ENCODE data around the gene LYZL4.

Gene LYZL4

GRCh38 chr3:42412526-42413155 is 2.2 kb upstream of the LYZL4 start:
- Histone ChIP-seq H3K4ac (ENCODE audit: low read depth, low read length) (no peak overlapping the region), H4K91ac (ENCODE audit: low read depth, low read length) (no peak overlapping the region), H3K36me3 (ENCODE audit: control insufficient read depth in 1 of 2, insufficient read depth in 2 of 2, low read length in 2 of 2) (no peaks in the 10 kb centered on the region), H4K8ac (ENCODE audit: low read depth, low read length) (no peak overlapping the region), H3K9ac (ENCODE audit: low read length) (no peak overlapping the region), H3K23ac (ENCODE audit: low read length) (no peak overlapping the region), H2AFZ (ENCODE audit: insufficient read depth, low read length, poor library complexity) (no peak overlapping the region), H2BK5ac (ENCODE audit: low read depth, low read length, poor library complexity) (no peak overlapping the region), H2AK5ac (ENCODE audit: low read length) (no peak overlapping the region), H3K9me3 (ENCODE audit: insufficient read depth, low read depth, low read length) (no peaks in the 10 kb centered on the region), H3K18ac (ENCODE audit: low read length) (no peak overlapping the region), H4K12ac (ENCODE audit: low read depth, low read length) (no peak overlapping the region), H3K79me1 (ENCODE audit: low read length) (no peaks in the 10 kb centered on the region), H2BK120ac (ENCODE audit: insufficient read depth, low read length, poor library complexity) (no peak overlapping the region), H3K27ac (ENCODE audit: low read depth, low read length) (no peak overlapping the region), H3K4me1 (ENCODE audit: control insufficient read depth in 1 of 2, insufficient read depth in 2 of 2, low read length in 2 of 2) (peaks cover 0 to 6% of the 10 kb centered on the region in 2 experiments), H3K4me3 (ENCODE audit: low read depth, low read length) (no peak overlapping the region), H3K4me2 (ENCODE audit: low read length) (no peak overlapping the region), H3K27me3 (ENCODE audit: insufficient read depth, low read length) (no peaks in the 10 kb centered on the region), H2BK12ac (ENCODE audit: low read length) (no peak overlapping the region), H3K14ac (ENCODE audit: low read length) (no peak overlapping the region), H3K79me2 (ENCODE audit: control insufficient read depth, insufficient read depth, low read length, poor library complexity) (no peaks in the 10 kb centered on the region)
- DNase-seq = no peak
- no CpG with 5 or more reads among the region's 6 CpGs for WGBS (ENCODE audit: extremely low coverage, insufficient coverage, insufficient read length)

DNA sequence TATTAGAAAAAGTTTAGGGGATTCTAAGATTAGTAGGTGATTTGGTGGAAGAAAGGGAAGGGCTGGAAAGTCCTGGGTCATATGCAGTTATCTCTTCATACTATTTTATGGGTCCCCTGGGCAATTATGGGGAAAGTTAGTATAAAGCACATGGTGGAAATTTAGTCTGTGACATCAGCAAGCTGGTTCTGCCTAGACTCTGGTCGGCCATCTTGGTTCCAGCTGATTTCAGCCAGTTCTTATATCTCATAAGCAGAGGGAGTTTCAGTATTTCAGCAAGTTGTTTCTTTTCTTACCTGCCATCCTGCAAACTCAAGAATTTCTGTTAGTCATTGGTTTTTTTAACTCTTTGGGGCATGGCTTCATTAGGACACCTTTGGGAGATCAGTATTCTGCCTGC is 1.0 kb upstream of the LYZL4 start:
- Histone ChIP-seq H3K79me2 (ENCODE audit: control insufficient read depth, insufficient read depth, low read length, poor library complexity) (no peaks in the 10 kb centered on the region), H3K14ac (ENCODE audit: low read length) (no peak overlapping the region), H4K91ac (ENCODE audit: low read depth, low read length) (no peak overlapping the region), H3K27me3 (ENCODE audit: insufficient read depth, low read length) (no peaks in the 10 kb centered on the region), H3K4ac (ENCODE audit: low read depth, low read length) (no peak overlapping the region), H3K27ac (ENCODE audit: low read depth, low read length) (no peak overlapping the region), H3K9me3 (ENCODE audit: insufficient read depth, low read depth, low read length) (peaks cover under 1% of the 10 kb centered on the region), H4K8ac (ENCODE audit: low read depth, low read length) (no peak overlapping the region), H3K23ac (ENCODE audit: low read length) (no peak overlapping the region), H4K12ac (ENCODE audit: low read depth, low read length) (no peak overlapping the region), H3K4me1 (ENCODE audit: control insufficient read depth in 1 of 2, insufficient read depth in 2 of 2, low read length in 2 of 2) (peaks cover 0 to 7% of the 10 kb centered on the region in 2 experiments), H2BK12ac (ENCODE audit: low read length) (no peak overlapping the region), H2BK120ac (ENCODE audit: insufficient read depth, low read length, poor library complexity) (no peak overlapping the region), H3K4me2 (ENCODE audit: low read length) (no peak overlapping the region), H3K36me3 (ENCODE audit: control insufficient read depth in 1 of 2, insufficient read depth in 2 of 2, low read length in 2 of 2) (no peaks in the 10 kb centered on the region), H2AK5ac (ENCODE audit: low read length) (no peak overlapping the region), H2BK5ac (ENCODE audit: low read depth, low read length, poor library complexity) (no peak overlapping the region), H2AFZ (ENCODE audit: insufficient read depth, low read length, poor library complexity) (no peak overlapping the region), H3K4me3 (ENCODE audit: low read depth, low read length) (no peak overlapping the region), H3K18ac (ENCODE audit: low read length) (no peak overlapping the region), H3K79me1 (ENCODE audit: low read length) (no peaks in the 10 kb centered on the region), H3K9ac (ENCODE audit: low read length) (no peak overlapping the region)
- WGBS (ENCODE audit: extremely low coverage, insufficient coverage, insufficient read length) = no CpG with 5 or more reads among the region's 1 CpG
- DNase-seq = no peak

DNA sequence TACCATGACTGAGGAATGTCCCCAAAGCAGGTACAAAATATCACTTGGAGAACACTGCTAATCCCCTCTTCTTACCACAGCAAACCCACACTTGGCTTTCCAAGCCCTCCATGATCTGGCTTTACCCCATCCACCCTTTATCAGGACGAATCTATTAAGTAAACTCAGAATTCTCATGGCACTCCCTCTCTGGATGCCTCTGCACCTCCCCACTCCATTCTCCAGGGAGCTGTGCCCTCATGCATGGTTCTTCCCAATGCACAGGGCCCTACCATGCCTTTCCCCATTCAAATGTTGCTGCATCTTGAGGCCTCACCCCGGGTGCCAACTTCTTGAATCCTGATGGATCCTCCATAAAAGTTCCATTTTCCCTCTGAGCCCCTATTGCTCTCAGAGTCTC is 2.3 kb downstream of the LYZL4 start:
- H3K18ac ChIP-seq (ENCODE audit: low read length) = peak overlapping the region; percentile 30
- H3K4me1 ChIP-seq (ENCODE audit: control insufficient read depth in 1 of 2, insufficient read depth in 2 of 2, low read length in 2 of 2) = peaks cover 0 to 7% of the 10 kb centered on the region in 2 experiments
- DNase-seq = no peak
- no peaks in the 10 kb centered on the region for H3K79me1 ChIP-seq (ENCODE audit: low read length)
- no peak overlapping the region for H2AFZ ChIP-seq (ENCODE audit: insufficient read depth, low read length, poor library complexity)
- H3K9ac ChIP-seq (ENCODE audit: low read length) = no peak overlapping the region
- H3K9me3 ChIP-seq (ENCODE audit: insufficient read depth, low read depth, low read length) = peaks cover 2% of the 10 kb centered on the region
- no peak overlapping the region for H2BK12ac ChIP-seq (ENCODE audit: low read length)
- H3K79me2 ChIP-seq (ENCODE audit: control insufficient read depth, insufficient read depth, low read length, poor library complexity) = no peaks in the 10 kb centered on the region
- no peaks in the 10 kb centered on the region for H3K27me3 ChIP-seq (ENCODE audit: insufficient read depth, low read length)
- H3K23ac ChIP-seq (ENCODE audit: low read length) = no peak overlapping the region
- WGBS (ENCODE audit: extremely low coverage, insufficient coverage, insufficient read length) = no CpG with 5 or more reads among the region's 2 CpGs
- no peak overlapping the region for H3K4me3 ChIP-seq (ENCODE audit: low read depth, low read length)
- H3K14ac ChIP-seq (ENCODE audit: low read length) = no peak overlapping the region
- H3K27ac ChIP-seq (ENCODE audit: low read depth, low read length) = no peak overlapping the region
- H3K4ac ChIP-seq (ENCODE audit: low read depth, low read length) = no peak overlapping the region
- no peak overlapping the region for H4K8ac ChIP-seq (ENCODE audit: low read depth, low read length)
- H2BK120ac ChIP-seq (ENCODE audit: insufficient read depth, low read length, poor library complexity) = no peak overlapping the region
- H2BK5ac ChIP-seq (ENCODE audit: low read depth, low read length, poor library complexity) = no peak overlapping the region
- H2AK5ac ChIP-seq (ENCODE audit: low read length) = no peak overlapping the region
- H4K91ac ChIP-seq (ENCODE audit: low read depth, low read length) = no peak overlapping the region
- H3K4me2 ChIP-seq (ENCODE audit: low read length) = no peak overlapping the region
- no peak overlapping the region for H4K12ac ChIP-seq (ENCODE audit: low read depth, low read length)
- no peaks in the 10 kb centered on the region for H3K36me3 ChIP-seq (ENCODE audit: control insufficient read depth in 1 of 2, insufficient read depth in 2 of 2, low read length in 2 of 2)

GRCh38 chr3:42406727-42407450 is 3.5 kb downstream of the LYZL4 start:
- WGBS (ENCODE audit: extremely low coverage, insufficient coverage, insufficient read length) = no CpG with 5 or more reads among the region's 14 CpGs
- no peak overlapping the region for H3K23ac ChIP-seq (ENCODE audit: low read length)

More at GRCh38 chr3:42406727-42407450, 3.5 kb downstream of the LYZL4 start:
- Histone ChIP-seq H2BK12ac (ENCODE audit: low read length) (no peak overlapping the region), H2BK120ac (ENCODE audit: insufficient read depth, low read length, poor library complexity) (no peak overlapping the region), H3K4me3 (ENCODE audit: low read depth, low read length) (no peak overlapping the region), H3K14ac (ENCODE audit: low read length) (peak overlapping the region; percentile 26), H3K27me3 (ENCODE audit: insufficient read depth, low read length) (no peaks in the 10 kb centered on the region), H3K4me2 (ENCODE audit: low read length) (no peak overlapping the region), H2BK5ac (ENCODE audit: low read depth, low read length, poor library complexity) (no peak overlapping the region), H4K8ac (ENCODE audit: low read depth, low read length) (no peak overlapping the region), H3K18ac (ENCODE audit: low read length) (no peak overlapping the region), H3K27ac (ENCODE audit: low read depth, low read length) (no peak overlapping the region), H4K12ac (ENCODE audit: low read depth, low read length) (no peak overlapping the region), H3K79me2 (ENCODE audit: control insufficient read depth, insufficient read depth, low read length, poor library complexity) (no peaks in the 10 kb centered on the region), H3K79me1 (ENCODE audit: low read length) (no peaks in the 10 kb centered on the region), H2AK5ac (ENCODE audit: low read length) (no peak overlapping the region), H2AFZ (ENCODE audit: insufficient read depth, low read length, poor library complexity) (no peak overlapping the region), H3K4ac (ENCODE audit: low read depth, low read length) (no peak overlapping the region), H4K91ac (ENCODE audit: low read depth, low read length) (peak overlapping the region; percentile 65), H3K9ac (ENCODE audit: low read length) (no peak overlapping the region), H3K9me3 (ENCODE audit: insufficient read depth, low read depth, low read length) (peaks cover 2% of the 10 kb centered on the region), H3K36me3 (ENCODE audit: control insufficient read depth in 1 of 2, insufficient read depth in 2 of 2, low read length in 2 of 2) (no peaks in the 10 kb centered on the region), H3K4me1 (ENCODE audit: control insufficient read depth in 1 of 2, insufficient read depth in 2 of 2, low read length in 2 of 2) (peaks cover 0 to 7% of the 10 kb centered on the region in 2 experiments)
- DNase-seq = no peak

All from trophoblast cell (in vitro differentiated cells and primary cell).